Testis (tissue), 2 donors: ENCODE measurements around the gene RIC3.

ENCODE experiments used
- POLR2A ChIP-seq: fragments of 450-650 bp; IDR thresholded peaks from one replicate; pipeline ENCODE4 v1.6.1; 2017; ENCODE audit warnings: antibody characterized with exemption, mild to moderate bottlenecking, moderate library complexity
- TF ChIP-seq, protein P1 (sequence below), 3 experiments: fragments of 450-650 bp in 2 of 3; fragments of 200-600 bp in 1 of 3; sonication (generic) in 1 of 3; IDR thresholded peaks; one replicate each; pipeline ENCODE4 v1.5.1; 2016 to 2019; ENCODE audit warnings: antibody characterized with exemption in 3 of 3, mild to moderate bottlenecking in 2 of 3, moderate library complexity in 1 of 3

DNA sequence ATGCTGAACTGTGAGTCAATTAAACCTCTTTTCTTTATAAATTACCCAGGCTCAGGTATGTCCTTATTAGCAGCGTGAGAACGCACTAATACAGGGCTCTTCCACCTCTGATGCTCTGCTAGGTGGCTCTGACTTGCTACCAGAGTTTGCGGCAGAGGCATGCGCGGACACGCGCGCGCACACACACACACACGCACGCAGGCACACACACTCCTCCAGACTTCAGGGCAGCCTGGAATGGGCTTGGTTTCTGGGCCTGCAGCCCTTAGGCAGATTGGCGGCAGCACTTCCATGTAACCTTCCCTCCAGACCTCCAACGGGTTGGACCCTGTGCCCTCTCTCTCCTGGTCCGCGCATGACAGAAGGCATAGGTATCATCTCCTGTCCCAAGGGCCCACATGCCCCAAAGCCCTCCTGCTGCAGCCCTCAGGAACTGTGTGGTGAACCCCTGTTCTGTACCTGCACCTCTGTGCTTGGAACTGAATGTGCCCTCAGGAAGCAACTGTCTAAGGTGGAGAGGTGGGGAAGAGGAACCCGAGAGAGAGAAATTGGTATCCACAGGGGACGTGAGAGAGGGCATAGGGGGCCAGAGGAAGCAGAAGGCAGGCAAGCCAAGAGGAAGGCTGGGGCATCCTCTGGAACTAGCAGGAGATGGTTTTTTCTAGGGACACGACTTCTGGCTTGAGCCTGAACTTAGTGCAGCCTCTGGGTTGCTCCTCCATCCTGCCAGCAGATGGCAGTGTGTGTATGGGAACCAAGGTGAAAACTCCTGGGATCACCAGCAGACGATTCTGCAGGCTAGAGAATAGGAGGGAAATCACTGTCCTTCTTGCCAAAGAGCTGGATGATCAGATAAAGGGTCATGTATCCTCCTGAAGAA lies 23.4 kb upstream of the RIC3 start:
- TF ChIP-seq, protein P1, sequence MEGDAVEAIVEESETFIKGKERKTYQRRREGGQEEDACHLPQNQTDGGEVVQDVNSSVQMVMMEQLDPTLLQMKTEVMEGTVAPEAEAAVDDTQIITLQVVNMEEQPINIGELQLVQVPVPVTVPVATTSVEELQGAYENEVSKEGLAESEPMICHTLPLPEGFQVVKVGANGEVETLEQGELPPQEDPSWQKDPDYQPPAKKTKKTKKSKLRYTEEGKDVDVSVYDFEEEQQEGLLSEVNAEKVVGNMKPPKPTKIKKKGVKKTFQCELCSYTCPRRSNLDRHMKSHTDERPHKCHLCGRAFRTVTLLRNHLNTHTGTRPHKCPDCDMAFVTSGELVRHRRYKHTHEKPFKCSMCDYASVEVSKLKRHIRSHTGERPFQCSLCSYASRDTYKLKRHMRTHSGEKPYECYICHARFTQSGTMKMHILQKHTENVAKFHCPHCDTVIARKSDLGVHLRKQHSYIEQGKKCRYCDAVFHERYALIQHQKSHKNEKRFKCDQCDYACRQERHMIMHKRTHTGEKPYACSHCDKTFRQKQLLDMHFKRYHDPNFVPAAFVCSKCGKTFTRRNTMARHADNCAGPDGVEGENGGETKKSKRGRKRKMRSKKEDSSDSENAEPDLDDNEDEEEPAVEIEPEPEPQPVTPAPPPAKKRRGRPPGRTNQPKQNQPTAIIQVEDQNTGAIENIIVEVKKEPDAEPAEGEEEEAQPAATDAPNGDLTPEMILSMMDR (IDR thresholded peaks at IDR 0.05), result peak; percentile 40 to 80 (median 62)
- no peak for TF ChIP-seq POLR2A
